Right kidney (tissue), 1 donor: ENCODE data around the gene CSRP2.

Experiments used
- DNase-seq: peaks from one replicate; pipeline ENCODE4 v3.0.0-alpha.2; 2016

Gene CSRP2

DNA sequence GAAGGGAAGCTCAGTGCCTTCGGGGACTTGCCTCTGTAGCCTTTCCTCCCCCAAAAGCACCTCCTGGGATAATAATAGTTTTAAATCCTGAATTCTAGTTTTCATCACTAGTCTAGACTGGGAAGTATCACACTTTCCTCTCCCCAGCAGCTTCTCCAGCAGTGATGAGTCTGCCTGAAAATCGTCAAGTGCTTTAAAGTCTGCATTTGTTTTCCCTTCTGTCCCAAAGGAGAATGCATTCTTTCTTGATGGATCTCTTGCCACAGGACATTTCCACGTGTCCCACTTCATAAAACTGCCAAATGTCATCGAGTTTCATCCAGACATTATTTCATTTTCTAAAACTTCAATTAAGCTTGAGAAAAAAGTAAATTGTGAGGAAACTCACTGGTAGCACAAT is 15.0 kb downstream of the CSRP2 start:
- DNase-seq = no peak

DNA sequence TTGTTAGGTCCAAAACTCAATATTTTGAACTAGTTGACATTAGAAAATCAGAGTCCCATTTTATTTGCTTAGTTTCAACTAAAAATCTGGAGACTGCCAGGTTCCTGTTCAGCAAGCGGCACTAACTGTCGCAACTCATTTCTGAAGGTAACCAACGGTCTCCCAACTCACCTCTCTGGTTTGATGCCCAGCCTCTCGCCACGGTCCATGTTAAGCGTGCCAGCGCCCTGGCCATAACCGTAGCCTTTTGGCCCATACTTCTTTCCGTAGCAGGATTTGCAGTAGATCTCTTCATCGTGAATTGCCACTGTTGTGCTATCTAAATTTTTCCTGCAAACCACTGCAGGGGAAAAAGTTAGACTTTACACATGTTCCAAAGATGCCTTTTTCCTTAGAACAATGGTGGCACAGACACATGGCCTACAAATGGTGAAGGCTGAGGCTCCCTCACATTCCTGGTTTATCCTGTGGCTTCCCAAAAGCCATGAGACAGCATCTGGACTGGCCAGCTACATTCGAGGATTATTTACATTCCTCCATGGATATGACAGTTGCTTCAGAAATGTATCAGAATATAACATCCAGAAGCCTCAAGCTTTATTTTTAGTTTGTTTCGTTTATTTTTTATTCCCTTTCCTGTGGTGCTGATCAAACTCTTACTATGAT is 15.7 kb downstream of the CSRP2 start:
- no peak for DNase-seq

DNA sequence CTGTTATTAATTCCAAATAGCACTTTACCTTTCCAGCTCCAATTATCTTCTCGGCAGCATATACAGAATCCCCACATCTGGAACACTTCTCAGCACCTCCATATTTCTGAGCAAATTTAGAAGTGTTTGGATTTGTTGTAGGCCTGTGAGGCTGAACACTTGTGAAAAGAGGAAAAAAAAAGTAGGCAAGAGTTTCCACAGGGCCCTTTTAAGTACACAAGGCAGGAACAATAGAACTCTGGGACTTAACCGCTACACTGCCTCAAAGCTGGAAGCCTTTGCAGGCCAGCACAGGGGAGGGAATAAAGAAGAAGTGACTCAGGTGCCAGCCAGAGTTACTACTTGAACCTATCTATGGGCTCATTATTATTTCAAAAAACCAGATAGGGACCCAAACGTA is 18.6 kb downstream of the CSRP2 start:
- no peak for DNase-seq

DNA sequence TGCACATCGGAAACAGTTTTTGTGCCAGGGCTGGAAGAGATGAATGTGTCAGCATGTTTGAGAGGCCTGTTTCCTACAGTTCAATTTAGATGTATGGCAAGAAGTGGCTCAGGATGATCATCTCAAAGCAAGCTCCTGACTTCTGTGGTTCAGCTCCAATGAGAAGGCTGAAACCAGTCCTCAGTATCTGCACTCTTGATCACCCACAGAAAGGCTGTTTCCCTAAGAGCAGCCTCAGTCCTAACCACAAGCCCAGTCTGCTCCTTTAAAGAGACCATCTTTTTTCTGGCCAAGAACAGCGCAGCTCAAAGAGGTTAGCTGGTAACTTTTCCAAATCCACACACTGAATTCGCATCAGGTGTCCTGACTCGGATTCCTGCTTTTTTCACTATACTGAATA is 19.2 kb downstream of the CSRP2 start:
- no peak for DNase-seq

DNA sequence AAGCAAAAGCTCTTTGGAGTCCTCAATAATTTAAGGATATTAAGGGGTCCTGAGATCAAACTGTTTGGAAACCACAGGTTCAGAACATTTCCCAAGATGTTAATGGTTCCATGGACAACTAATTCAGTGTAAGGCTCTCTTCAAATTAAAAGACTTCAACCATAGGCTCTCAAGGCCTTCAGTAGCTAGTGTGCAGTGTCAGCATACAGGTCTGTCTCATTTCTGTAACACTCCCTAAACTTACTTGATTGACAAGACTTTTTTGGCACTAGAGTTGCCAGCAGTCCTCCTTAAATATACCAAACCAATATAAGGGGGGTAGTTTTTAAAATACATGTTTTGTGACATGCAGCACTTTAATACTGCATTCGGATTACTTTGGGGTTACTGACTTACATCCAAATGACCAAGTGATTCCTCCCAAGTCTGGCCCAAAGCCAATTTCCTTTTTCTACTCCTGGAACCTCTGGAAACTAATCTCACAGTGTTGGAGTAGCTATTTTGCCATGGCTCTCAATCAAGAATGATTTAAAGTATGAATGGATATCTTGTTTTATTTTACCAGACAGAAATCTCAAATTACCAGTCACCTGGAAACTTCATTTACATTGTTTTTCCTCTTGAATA is 22.7 kb downstream of the CSRP2 start:
- no peak for DNase-seq

DNA sequence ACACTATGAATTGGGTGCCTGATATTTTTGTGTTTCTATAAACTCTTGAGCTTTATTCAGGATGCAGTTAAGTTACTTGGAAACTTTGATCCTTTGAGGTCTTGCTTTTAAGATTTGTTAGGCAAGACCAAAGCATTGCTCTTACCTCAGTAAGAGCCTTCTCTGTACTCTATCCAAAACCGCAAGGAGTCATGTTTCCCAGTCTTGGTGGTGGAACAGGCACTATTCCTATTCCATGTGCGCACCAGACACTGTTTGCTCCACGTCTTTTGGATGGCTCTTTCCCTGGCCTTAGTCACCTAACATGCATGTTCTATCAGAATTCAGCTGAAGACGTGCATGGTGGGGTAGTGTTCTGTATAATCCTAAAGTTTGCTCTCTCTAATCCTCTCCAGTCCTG is 23.5 kb downstream of the CSRP2 start:
- no peak for DNase-seq

DNA sequence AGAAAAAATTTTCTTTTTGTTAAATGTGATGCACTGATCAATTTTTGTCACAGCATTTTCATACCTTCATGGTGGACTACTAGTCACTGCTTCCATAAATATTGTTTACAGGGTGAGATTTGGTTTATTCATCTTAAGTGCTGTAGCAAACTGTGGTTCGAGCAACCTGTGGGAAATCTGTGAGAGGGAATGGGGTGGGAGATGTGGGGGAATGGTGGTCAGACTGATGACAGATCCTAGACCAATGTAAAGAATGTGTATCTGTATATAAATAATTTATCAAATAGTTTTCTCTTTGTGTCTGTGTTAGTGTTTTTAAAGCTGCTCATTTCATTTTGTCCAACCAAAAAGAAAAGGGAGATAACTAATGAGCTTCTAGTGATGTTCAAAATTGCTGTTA is 26.7 kb downstream of the CSRP2 start:
- no peak for DNase-seq

DNA sequence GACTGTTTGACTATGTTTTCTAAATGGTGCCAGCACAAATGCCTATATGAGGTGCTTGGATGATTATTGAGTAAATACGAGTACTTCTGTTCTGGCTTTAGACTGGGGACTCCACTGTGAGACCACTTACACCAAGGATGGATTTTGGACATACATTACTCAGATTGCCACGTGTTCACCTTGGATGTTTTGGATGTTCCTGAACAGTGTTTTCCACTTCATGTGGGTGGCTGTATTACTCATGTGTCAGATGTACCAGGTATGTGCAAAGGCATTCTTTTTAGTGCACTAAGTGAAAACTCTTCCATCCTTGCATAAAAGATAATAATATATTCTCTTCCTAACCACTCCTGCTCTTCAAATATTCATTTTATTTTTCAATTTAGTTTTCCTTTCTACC is 30.7 kb downstream of the CSRP2 start:
- DNase-seq = no peak

DNA sequence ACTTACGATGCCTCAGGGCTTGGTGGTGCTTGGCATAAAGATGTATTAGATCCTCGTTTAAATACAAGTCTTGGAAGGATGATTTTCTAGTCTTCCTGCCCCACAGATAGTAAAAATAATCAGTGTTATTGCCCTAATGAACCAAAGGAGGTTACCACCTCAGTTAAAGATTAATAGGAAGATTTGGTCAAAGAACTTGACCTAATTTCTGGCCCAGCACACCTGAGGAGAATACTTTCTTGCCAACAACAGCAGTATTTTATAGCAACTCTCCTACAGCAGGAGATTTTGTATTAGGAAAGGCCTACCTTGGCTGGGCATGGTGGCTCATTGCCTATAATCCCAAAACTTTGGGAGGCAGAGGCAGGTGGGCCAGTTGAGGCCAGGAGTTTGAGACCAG is 31.6 kb downstream of the CSRP2 start:
- no peak for DNase-seq

DNA sequence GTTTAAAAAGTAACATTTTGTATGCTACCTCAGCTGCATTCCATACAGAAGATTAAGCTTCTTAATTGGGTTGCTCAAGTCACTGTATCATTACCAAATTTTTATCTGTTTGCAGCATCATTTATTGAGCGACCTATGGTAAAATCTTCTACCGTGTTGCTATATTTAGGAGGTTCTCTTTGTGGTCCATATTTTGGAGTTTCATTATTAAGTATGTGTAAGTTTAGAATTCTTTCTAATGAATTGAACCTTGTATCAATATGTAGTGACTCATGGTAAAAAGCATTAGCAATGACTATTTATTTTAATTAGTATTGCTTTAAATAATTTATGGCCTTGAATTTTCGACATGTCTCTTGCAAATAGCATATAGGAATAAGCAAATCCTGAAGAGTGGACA is 42.2 kb downstream of the CSRP2 start:
- no peak for DNase-seq

DNA sequence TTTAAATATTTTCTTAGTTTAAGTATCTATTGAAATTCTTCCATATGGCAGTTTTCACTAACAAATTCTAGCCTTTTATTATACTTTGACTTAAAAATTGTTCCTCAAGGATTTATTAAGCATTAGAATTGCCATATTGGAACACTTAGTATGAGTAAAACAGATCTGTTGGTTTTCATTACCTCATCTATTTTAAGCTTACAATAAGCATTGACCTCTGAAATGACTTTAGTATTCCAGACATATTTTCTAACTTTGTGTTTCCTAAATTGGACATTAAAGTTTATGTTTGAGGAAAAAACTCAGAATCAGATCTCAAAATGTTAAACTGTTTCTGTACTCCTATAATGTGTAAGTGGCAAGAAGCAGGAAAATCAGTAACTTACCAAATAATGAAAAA is 48.4 kb downstream of the CSRP2 start:
- DNase-seq = no peak

DNA sequence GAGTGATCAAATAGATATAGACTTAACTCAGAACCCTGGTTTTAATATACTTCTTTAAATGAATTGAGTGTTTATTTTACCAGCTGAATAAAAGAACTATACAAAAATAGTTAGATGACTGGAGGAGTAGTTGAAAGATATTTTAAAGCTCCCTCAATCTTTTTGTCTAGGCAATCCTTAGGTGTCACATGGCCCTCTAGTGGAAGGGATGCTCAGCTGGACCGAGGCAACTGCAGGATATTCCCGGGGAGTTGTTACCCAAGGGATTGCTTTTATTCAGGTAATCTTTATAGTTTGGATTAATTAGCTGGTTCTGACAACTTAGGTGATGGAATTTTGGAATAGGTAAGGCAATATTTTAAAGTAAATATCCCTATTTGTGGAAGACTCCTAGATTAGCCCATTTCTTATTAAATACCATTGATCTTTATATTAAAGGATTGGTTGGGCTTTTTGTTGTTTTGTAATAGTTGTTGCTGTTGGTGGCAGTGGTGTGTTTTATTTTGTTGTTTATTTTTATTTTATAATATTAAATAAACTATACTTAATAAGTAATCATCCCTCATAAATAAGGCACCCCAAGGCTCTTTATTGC is 57.8 kb downstream of the CSRP2 start:
- no peak for DNase-seq

DNA sequence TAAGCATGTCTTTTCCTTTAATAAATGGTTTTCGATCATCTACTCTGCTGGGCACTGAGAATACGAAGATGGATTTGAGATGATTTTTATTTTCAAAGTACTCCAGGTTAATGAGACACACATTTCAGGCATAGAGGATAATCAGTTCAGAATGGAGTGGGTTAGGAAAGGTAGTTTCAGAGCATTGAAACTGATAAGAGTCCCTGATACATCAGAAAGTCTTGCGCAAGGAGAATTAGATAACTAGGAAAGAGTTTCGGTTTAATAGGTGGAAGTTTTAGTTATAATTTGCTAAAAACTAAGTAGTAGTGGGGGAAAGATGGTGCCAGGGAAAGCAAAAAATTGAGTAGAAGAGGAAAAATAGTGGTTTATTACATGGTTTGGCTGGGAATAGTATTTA is 64.8 kb downstream of the CSRP2 start:
- no peak for DNase-seq

DNA sequence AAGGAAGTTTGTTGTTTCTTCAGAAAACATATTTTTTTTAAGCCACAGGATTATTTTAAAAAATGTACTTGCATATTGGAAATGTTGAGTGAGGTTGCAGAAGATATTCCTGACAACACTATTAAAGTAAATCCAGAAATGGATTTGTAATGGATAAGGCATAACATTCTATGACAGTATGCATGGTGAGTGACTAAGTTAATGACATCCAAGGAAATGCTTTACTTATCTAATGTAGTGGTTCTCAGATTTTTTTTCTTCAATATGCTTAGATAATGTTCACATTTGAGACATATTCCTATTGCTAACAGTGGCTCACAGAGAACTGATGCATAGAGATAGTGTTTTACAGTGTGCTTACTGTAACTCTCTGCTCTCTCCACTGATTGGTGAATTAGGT is 65.6 kb downstream of the CSRP2 start:
- no peak for DNase-seq

DNA sequence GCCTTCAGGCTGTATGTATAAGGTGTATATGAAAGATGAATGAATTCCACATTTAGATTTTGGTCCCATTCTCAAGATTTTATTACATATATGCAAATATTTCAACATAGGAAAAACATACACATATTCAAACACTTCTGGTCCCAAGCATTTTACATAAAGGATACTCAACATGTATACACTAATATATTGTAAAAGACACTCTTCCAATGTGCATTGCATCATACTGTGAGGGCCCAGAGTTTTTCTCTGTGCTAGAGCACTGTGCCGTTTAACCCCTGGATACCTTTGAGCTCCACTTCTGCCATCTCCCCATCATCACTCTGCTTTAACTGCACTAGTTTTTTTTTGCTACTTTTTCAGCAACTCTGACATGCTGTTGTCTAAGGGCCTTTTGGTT is 66.8 kb downstream of the CSRP2 start:
- DNase-seq = no peak

DNA sequence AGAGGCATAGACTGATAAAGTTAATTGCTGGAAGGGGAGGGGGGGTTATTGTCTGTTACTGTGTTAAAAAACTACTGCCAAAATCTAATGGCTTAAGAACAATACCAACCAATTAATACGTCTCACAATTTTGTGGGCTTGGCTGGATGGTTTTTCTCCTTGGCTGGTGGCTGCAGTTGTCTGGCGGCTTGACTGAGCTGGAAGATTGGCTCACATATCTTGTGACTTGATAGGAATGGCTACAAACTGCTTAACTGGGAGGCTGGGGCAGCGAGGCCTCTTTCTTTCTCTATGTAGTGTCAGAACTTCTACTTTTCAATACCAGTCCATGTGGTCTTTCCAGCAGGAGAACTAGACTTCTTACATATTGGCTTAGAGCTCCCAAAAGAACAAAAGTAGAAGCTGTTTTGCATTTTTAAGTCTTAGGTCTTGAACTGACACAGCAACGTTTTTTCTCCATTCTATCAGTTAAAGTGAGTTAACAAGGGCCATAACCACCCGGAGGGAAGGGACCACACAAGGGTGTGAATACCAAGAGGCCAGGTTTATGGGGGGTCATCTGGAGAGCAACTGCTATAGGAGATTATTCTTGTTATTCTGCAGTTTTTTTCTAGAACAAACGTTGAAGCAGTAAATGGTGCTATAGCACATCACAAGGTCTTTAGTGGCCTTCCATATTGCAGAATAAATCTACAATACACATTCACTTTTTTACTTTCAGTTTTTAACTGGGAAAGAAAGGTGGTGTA is 68.0 kb downstream of the CSRP2 start:
- DNase-seq = no peak
